HepG2 (cell line): ENCODE results near the gene SLC29A2. TPM values are rescaled to one million over a fixed set of nuclear protein-coding genes. Genes with fewer than 3 reads are reported as not detected.

Source experiments
- EHMT2 ChIP-seq: fragments of 200-600 bp; sonication (generic); IDR thresholded peaks from 2 replicates; pipeline ENCODE4 v1.7.0; 2017; ENCODE audit warnings: antibody characterized with exemption, low read depth, low read length, borderline replicate concordance
- FOSL1 ChIP-seq: sonication (generic); formaldehyde crosslinking; IDR thresholded peaks from 2 replicates; pipeline ENCODE4 v1.9.0; 2021; ENCODE audit warnings: missing genetic modification reagents, borderline replicate concordance
- GLMP ChIP-seq: sonication (generic); formaldehyde crosslinking; IDR thresholded peaks from 2 replicates; pipeline ENCODE4 v1.9.0; 2021; ENCODE audit warnings: missing genetic modification reagents, mild to moderate bottlenecking, borderline replicate concordance
- GTF2F1 ChIP-seq: fragments of 150-350 bp; IDR thresholded peaks from 2 replicates; pipeline ENCODE4 v1.6.1; 2014; ENCODE audit warnings: low read length
- HHEX ChIP-seq: IDR thresholded peaks from 2 replicates; pipeline ENCODE4 v1.6.1; 2016; ENCODE audit warnings: control low read depth
- NCOA2 ChIP-seq: sonication (generic); formaldehyde crosslinking; IDR thresholded peaks from 2 replicates; pipeline ENCODE4 v1.8.0; 2022; ENCODE audit warnings: inconsistent platforms
- SP4 ChIP-seq: sonication (generic); formaldehyde crosslinking; IDR thresholded peaks from 2 replicates; pipeline ENCODE4 v1.8.1; 2023; ENCODE audit warnings: mild to moderate bottlenecking, missing genetic modification reagents
- SRSF1 ChIP-seq: fragments of 200-400 bp; formaldehyde crosslinking; optimal IDR thresholded peaks from 2 replicates; pipeline ENCODE3; 2017; ENCODE audit warnings: mild to moderate bottlenecking, low read depth, low read length, moderate library complexity
- TBP ChIP-seq: sonication (generic); formaldehyde crosslinking; IDR thresholded peaks from 2 replicates; pipeline ENCODE4 v1.5.0; 2020; ENCODE audit warnings: missing genetic modification reagents
- TIGD3 ChIP-seq: sonication (generic); formaldehyde crosslinking; IDR thresholded peaks from 2 replicates; pipeline ENCODE4 v1.5.1; 2020; ENCODE audit warnings: mild to moderate bottlenecking, missing genetic modification reagents, borderline replicate concordance
- TSC22D2 ChIP-seq: sonication (generic); formaldehyde crosslinking; IDR thresholded peaks from 2 replicates; pipeline ENCODE4 v1.5.1; 2020; ENCODE audit warnings: missing genetic modification reagents, mild to moderate bottlenecking, borderline replicate concordance
- ZFP41 ChIP-seq: sonication (generic); formaldehyde crosslinking; IDR thresholded peaks from 2 replicates; pipeline ENCODE4 v1.4.0; 2020; ENCODE audit warnings: mild to moderate bottlenecking, missing genetic modification reagents, borderline replicate concordance
- ZKSCAN1 ChIP-seq: fragments of 150-350 bp; IDR thresholded peaks from 2 replicates; pipeline ENCODE4 v1.6.1; 2014; ENCODE audit warnings: low read length
- ZNF251 ChIP-seq: sonication (generic); formaldehyde crosslinking; IDR thresholded peaks from 2 replicates; pipeline ENCODE4 v1.9.0; 2021; ENCODE audit warnings: mild to moderate bottlenecking, missing genetic modification reagents
- ZNF335 ChIP-seq: sonication (generic); formaldehyde crosslinking; IDR thresholded peaks from 2 replicates; pipeline ENCODE4 v1.4.0; 2020; ENCODE audit warnings: missing genetic modification reagents
- ZNF430 ChIP-seq: sonication (generic); formaldehyde crosslinking; IDR thresholded peaks from 2 replicates; pipeline ENCODE4 v1.9.0; 2021; ENCODE audit warnings: mild to moderate bottlenecking, missing genetic modification reagents
- ZNF550 ChIP-seq: sonication (generic); formaldehyde crosslinking; IDR thresholded peaks from 2 replicates; pipeline ENCODE4 v1.4.0; 2020; ENCODE audit warnings: mild to moderate bottlenecking, missing genetic modification reagents, borderline replicate concordance
- ZNF605 ChIP-seq: sonication (generic); formaldehyde crosslinking; IDR thresholded peaks from 2 replicates; pipeline ENCODE4 v1.8.0; 2022; ENCODE audit warnings: mild to moderate bottlenecking, missing genetic modification reagents
- ZNF678 ChIP-seq: sonication (generic); formaldehyde crosslinking; IDR thresholded peaks from 2 replicates; pipeline ENCODE4 v1.4.0; 2020; ENCODE audit warnings: mild to moderate bottlenecking, missing genetic modification reagents
- ZNF772 ChIP-seq: sonication (generic); formaldehyde crosslinking; IDR thresholded peaks from 2 replicates; pipeline ENCODE4 v1.5.0; 2020; ENCODE audit warnings: mild to moderate bottlenecking, missing genetic modification reagents
- polyA plus RNA-seq, 8 experiments: library from polyadenylated mRNA; depleted of rRNA in 3 of 8; stranded (reverse) in 7 of 8; unstranded in 1 of 8; fragments of >200 nt; fragmentation: Illumina TruSeq in 4 of 8; extraction: Trizol in 4 of 8; gene quantifications; 2 replicates each; pipeline versions ENCODE4 v1.2.1 to v1.2.3, GENCODE V29; 2011 to 2016; ENCODE audit warnings: low read depth in 4 of 8, missing spikeins in 1 of 8, mixed read lengths in 1 of 8; ENCODE audit not compliant: insufficient read depth in 1 of 8
- total RNA-seq, 5 experiments: library from RNA; depleted of rRNA; stranded (reverse); fragments of >200 nt; fragmentation: Illumina TruSeq; extraction: Trizol; gene quantifications; 2 replicates each; pipeline ENCODE4 v1.2.3, GENCODE V29; 2016; ENCODE audit warnings: low read depth in 1 of 5
- TF ChIP-seq, protein P1 (sequence below): sonication (generic); formaldehyde crosslinking; IDR thresholded peaks from 2 replicates; pipeline ENCODE4 v1.4.0; 2020; ENCODE audit warnings: missing genetic modification reagents
- TF ChIP-seq, protein P2 (sequence below): sonication (generic); formaldehyde crosslinking; IDR thresholded peaks from 2 replicates; pipeline ENCODE4 v1.9.0; 2022; ENCODE audit warnings: missing genetic modification reagents, mild to moderate bottlenecking, borderline replicate concordance
- TF ChIP-seq, protein P3 (sequence below): sonication (generic); formaldehyde crosslinking; IDR thresholded peaks from 2 replicates; pipeline ENCODE4 v1.4.0; 2020; ENCODE audit warnings: mild to moderate bottlenecking, missing genetic modification reagents

The SLC29A2 gene
- total and polyA plus RNA-seq, 2 of the 13 experiments (the other 11 are each of a cell fraction or from before 2014, with no cell fraction given): 0.63 to 0.66 TPM

DNA sequence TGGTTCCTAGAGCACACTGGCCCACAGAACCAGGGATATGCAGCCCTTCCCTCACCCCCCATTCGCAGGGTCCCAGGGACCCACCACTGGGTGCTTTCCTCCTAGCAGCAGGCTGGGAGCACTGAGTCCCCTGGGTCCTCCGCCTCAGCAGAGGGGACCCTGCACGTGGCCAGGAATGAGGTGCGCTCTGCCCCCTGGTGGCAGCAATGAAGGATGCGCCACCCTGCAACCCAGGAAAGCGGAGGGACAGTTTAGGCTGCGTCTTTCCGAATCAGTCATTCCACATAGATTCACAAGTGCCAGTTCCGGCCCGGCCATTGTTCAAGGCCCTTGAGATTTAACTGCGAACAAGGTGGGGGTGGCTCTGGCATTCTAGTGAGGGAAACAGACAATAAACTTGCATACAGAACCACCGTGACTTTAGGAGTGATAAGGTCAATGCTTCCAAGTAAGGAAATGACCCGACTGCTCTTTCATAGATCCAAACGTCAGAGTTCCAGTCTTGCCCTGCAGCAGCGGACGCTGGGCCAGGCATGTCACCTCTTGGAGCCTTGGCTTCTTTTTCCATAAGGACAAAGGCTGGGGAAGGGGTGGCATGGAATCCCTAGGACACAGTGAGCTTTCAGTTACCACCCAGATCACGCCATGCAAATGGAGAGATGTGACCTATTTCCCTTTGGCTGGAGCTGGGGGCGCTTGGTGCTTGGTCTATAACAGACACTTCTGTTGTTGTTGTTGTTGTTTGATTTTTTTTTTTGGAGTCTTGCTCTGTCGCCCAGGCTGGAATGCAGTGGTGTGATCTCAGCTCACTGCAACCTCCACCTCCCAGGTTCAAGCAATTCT, 43.0 kb downstream of the SLC29A2 start (continued):
- TF ChIP-seq HHEX (no peak; the same call in 1 of the 2 replicates), ZNF678 (CRISPR knock-in tag) (no peak), EHMT2 (no peak), TBP (no peak), SRSF1 (no peak), ZNF550 (CRISPR knock-in tag) (no peak), ZKSCAN1 (no peak), ZNF251 (CRISPR knock-in tag) (no peak), FOSL1 (no peak), TIGD3 (no peak), ZFP41 (0 out of 2 replicates have a peak, but pooled peaks have one; percentile 75), NCOA2 (peak; percentile 43; the same call in 1 of the 2 replicates), ZNF772 (CRISPR knock-in tag) (no peak; the same call in 1 of the 2 replicates), SP4 (no peak), GTF2F1 (no peak), ZNF605 (CRISPR knock-in tag) (peak; percentile 78), TSC22D2 (peak; percentile 83; the same call in 1 of the 2 replicates), ZNF335 (CRISPR knock-in tag) (peak; percentile 28; the same call in 1 of the 2 replicates), ZNF430 (CRISPR knock-in tag) (peak; percentile 53; the same call in 1 of the 2 replicates), GLMP (CRISPR knock-in tag) (no peak)
- TF ChIP-seq, protein P1, sequence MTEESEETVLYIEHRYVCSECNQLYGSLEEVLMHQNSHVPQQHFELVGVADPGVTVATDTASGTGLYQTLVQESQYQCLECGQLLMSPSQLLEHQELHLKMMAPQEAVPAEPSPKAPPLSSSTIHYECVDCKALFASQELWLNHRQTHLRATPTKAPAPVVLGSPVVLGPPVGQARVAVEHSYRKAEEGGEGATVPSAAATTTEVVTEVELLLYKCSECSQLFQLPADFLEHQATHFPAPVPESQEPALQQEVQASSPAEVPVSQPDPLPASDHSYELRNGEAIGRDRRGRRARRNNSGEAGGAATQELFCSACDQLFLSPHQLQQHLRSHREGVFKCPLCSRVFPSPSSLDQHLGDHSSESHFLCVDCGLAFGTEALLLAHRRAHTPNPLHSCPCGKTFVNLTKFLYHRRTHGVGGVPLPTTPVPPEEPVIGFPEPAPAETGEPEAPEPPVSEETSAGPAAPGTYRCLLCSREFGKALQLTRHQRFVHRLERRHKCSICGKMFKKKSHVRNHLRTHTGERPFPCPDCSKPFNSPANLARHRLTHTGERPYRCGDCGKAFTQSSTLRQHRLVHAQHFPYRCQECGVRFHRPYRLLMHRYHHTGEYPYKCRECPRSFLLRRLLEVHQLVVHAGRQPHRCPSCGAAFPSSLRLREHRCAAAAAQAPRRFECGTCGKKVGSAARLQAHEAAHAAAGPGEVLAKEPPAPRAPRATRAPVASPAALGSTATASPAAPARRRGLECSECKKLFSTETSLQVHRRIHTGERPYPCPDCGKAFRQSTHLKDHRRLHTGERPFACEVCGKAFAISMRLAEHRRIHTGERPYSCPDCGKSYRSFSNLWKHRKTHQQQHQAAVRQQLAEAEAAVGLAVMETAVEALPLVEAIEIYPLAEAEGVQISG (CRISPR knock-in tag): peak; percentile 82
- TF ChIP-seq, protein P2, sequence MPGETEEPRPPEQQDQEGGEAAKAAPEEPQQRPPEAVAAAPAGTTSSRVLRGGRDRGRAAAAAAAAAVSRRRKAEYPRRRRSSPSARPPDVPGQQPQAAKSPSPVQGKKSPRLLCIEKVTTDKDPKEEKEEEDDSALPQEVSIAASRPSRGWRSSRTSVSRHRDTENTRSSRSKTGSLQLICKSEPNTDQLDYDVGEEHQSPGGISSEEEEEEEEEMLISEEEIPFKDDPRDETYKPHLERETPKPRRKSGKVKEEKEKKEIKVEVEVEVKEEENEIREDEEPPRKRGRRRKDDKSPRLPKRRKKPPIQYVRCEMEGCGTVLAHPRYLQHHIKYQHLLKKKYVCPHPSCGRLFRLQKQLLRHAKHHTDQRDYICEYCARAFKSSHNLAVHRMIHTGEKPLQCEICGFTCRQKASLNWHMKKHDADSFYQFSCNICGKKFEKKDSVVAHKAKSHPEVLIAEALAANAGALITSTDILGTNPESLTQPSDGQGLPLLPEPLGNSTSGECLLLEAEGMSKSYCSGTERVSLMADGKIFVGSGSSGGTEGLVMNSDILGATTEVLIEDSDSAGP (CRISPR knock-in tag): peak; percentile 92
- TF ChIP-seq, protein P3, sequence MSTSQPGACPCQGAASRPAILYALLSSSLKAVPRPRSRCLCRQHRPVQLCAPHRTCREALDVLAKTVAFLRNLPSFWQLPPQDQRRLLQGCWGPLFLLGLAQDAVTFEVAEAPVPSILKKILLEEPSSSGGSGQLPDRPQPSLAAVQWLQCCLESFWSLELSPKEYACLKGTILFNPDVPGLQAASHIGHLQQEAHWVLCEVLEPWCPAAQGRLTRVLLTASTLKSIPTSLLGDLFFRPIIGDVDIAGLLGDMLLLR (CRISPR knock-in tag): peak; percentile 67
